IMR-90 (cell line): Measurements from ENCODE around the gene BCAS3. TPM values are rescaled to one million over a fixed set of nuclear protein-coding genes. Genes with fewer than 3 reads are reported as not detected.

Experiments
- ATAC-seq: fragments of 200-7000 bp; cut with Tn5 transposase; 2 replicates; pipeline ENCODE4 v1.9.1; 2020; ENCODE audit warnings: low read depth, mild to moderate bottlenecking, moderate library complexity
- BruUV-seq: library from RNA; stranded (reverse); fragments of 400-500 nt; replicated peaks from 2 replicates; lab custom pipeline; 2021; lab: Mats Ljungman, UMichigan
- CTCF ChIA-PET: fragments of 300-600 bp; formaldehyde crosslinking; extraction: SDS; loops from one replicate; lab custom pipeline; 2021; ENCODE audit warnings: antibody characterized with exemption; lab: Yijun Ruan, JAX
- POLR2A ChIA-PET: fragments of 300-600 bp; sonication (Branson Sonifier 250); formaldehyde crosslinking; loops from one replicate; lab custom pipeline; 2022; ENCODE audit warnings: antibody characterized with exemption; ENCODE audit not compliant: unreplicated experiment; lab: Charles Lee
- DNase-seq: peaks from one replicate; pipeline ENCODE4 v3.0.0; 2013
- H2AFZ ChIP-seq: replicated peaks from 2 replicates; pipeline ENCODE3; 2013; ENCODE audit warnings: low read length, mild to moderate bottlenecking; ENCODE audit not compliant: poor library complexity
- H2AK5ac ChIP-seq: 2 replicates; pipeline ENCODE4 v1.6.1; 2013; ENCODE audit warnings: low read depth, low read length, inconsistent platforms
- H2AK9ac ChIP-seq: replicated peaks from 2 replicates; pipeline ENCODE3; 2013; ENCODE audit warnings: mild to moderate bottlenecking, low read depth, low read length, moderate library complexity; ENCODE audit not compliant: poor library complexity
- H2BK120ac ChIP-seq: 2 replicates; pipeline ENCODE4 v1.6.1; 2013; ENCODE audit warnings: low read depth, low read length, inconsistent platforms
- H2BK15ac ChIP-seq: 3 replicates; pipeline ENCODE4 v1.6.1; 2013; ENCODE audit warnings: low read depth, low read length, inconsistent platforms
- H2BK20ac ChIP-seq: 2 replicates; pipeline ENCODE4 v1.6.1; 2013; ENCODE audit warnings: low read depth, mild to moderate bottlenecking, inconsistent platforms, low read length, moderate library complexity
- H2BK5ac ChIP-seq: 2 replicates; pipeline ENCODE4 v1.6.1; 2013; ENCODE audit warnings: mild to moderate bottlenecking, low read depth, low read length, inconsistent platforms; ENCODE audit not compliant: poor library complexity, severe bottlenecking
- H3K14ac ChIP-seq: replicated peaks from 2 replicates; pipeline ENCODE4 v1.6.1; 2013; ENCODE audit warnings: low read depth, low read length, inconsistent platforms
- H3K18ac ChIP-seq: 2 replicates; pipeline ENCODE4 v1.6.1; 2013; ENCODE audit warnings: low read depth, low read length, control low read depth
- H3K23ac ChIP-seq: 2 replicates; pipeline ENCODE4 v1.6.1; 2013; ENCODE audit warnings: low read depth, low read length, inconsistent platforms
- H3K27ac ChIP-seq: 2 replicates; pipeline ENCODE4 v1.5.1; 2013; ENCODE audit warnings: mild to moderate bottlenecking, control low read depth, low read length; ENCODE audit not compliant: insufficient read depth
- H3K27me3 ChIP-seq: 2 replicates; pipeline ENCODE4 v1.6.1; 2013; ENCODE audit warnings: low read length; ENCODE audit not compliant: control insufficient read depth, insufficient read depth
- H3K36me3 ChIP-seq: 2 replicates; pipeline ENCODE4 v1.6.1; 2013; ENCODE audit warnings: low read length, mixed read lengths; ENCODE audit not compliant: control insufficient read depth, insufficient read depth
- H3K4ac ChIP-seq: 2 replicates; pipeline ENCODE4 v1.6.1; 2013; ENCODE audit warnings: low read depth, low read length, inconsistent platforms
- H3K4me1 ChIP-seq: 2 replicates; pipeline ENCODE4 v1.6.1; 2013; ENCODE audit warnings: low read length, mixed read lengths; ENCODE audit not compliant: control insufficient read depth, insufficient read depth
- H3K4me2 ChIP-seq: 2 replicates; pipeline ENCODE4 v1.6.1; 2013; ENCODE audit warnings: low read depth, mild to moderate bottlenecking, control low read depth, low read length, moderate library complexity
- H3K4me3 ChIP-seq: 2 replicates; pipeline ENCODE4 v1.5.1; 2013; ENCODE audit warnings: low read depth, mild to moderate bottlenecking, control low read depth, low read length, moderate library complexity; ENCODE audit not compliant: insufficient read depth
- H3K56ac ChIP-seq: 2 replicates; pipeline ENCODE4 v1.6.1; 2013; ENCODE audit warnings: low read length, inconsistent platforms; ENCODE audit not compliant: insufficient read depth; ENCODE audit errors: extremely low read depth
- H3K79me1 ChIP-seq, 2 experiments: 2 replicates each; pipeline ENCODE4 v1.6.1; 2013; ENCODE audit warnings: low read length in 2 of 2, inconsistent platforms in 1 of 2, low read depth in 1 of 2
- H3K9ac ChIP-seq: 2 replicates; pipeline ENCODE4 v1.6.1; 2013; ENCODE audit warnings: low read depth, low read length, control low read depth
- H3K9me1 ChIP-seq: 2 replicates; pipeline ENCODE4 v1.6.1; 2013; ENCODE audit warnings: low read length, inconsistent platforms; ENCODE audit not compliant: insufficient read depth
- H3K9me3 ChIP-seq: 2 replicates; pipeline ENCODE4 v1.6.1; 2013; ENCODE audit warnings: low read length; ENCODE audit not compliant: control insufficient read depth, insufficient read depth
- H4K20me1 ChIP-seq: 2 replicates; pipeline ENCODE4 v1.6.1; 2013; ENCODE audit warnings: low read length, inconsistent platforms; ENCODE audit not compliant: insufficient read depth
- H4K5ac ChIP-seq: 2 replicates; pipeline ENCODE4 v1.6.1; 2013; ENCODE audit warnings: mild to moderate bottlenecking, low read depth, low read length, control low read depth
- H4K8ac ChIP-seq, 2 experiments: 2 replicates each; pipeline ENCODE4 v1.6.1; 2013; ENCODE audit warnings: low read depth in 2 of 2, low read length in 2 of 2, control low read depth in 1 of 2, inconsistent platforms in 1 of 2
- H4K91ac ChIP-seq: 2 replicates; pipeline ENCODE4 v1.6.1; 2013; ENCODE audit warnings: low read depth, low read length, inconsistent platforms; ENCODE audit not compliant: insufficient read depth
- CEBPB ChIP-seq: IDR thresholded peaks from 2 replicates; pipeline ENCODE4 v1.6.1; 2012; ENCODE audit warnings: low read depth, low read length, improper control_type of control experiment
- FOS ChIP-seq: fragments of 150-350 bp; IDR thresholded peaks from 2 replicates; pipeline ENCODE4 v1.6.1; 2016; ENCODE audit warnings: low read depth, low read length
- MAZ ChIP-seq: IDR thresholded peaks from 2 replicates; pipeline ENCODE4 v1.6.1; 2012; ENCODE audit warnings: low read depth, mild to moderate bottlenecking, low read length, improper control_type of control experiment, moderate library complexity, borderline replicate concordance
- RAD21 ChIP-seq: IDR thresholded peaks from 2 replicates; pipeline ENCODE4 v1.6.1; 2012; ENCODE audit warnings: low read length, improper control_type of control experiment
- RFX5 ChIP-seq: IDR thresholded peaks from 2 replicates; pipeline ENCODE4 v1.8.0; 2012; ENCODE audit warnings: low read depth, mild to moderate bottlenecking, low read length, moderate library complexity
- WGBS, 2 experiments: methylation state at CpG; one replicate each; pipeline versions ENCODE4 v1.1.5 to v1.1.7; 2013; ENCODE audit warnings: missing lambda C conversion rate in 2 of 2; ENCODE audit not compliant: insufficient read length in 1 of 2; ENCODE audit errors: extremely low coverage in 2 of 2; 5-methylcytosine and 5-hydroxymethylcytosine counted together
- dilution Hi-C: fragments of 300-500 bp; cut with HindIII; formaldehyde crosslinking; loops from one replicate; pipeline ENCODE4 v1.14.3; 2018; ENCODE audit warnings: low sequenced_read_pairs; ENCODE audit not compliant: unreplicated experiment
- in situ Hi-C: fragments of 300-500 bp; cut with MboI; formaldehyde crosslinking; loops from 3 replicates; pipeline ENCODE4 v1.14.3; 2019; ENCODE audit warnings: low sequenced_read_pairs, inconsistent platforms, mixed read lengths
- intact Hi-C: fragments of 100-400 bp; cut with micrococcal nuclease; formaldehyde crosslinking; loops from 2 replicates; pipeline ENCODE4 v1.10.0; 2022
- polyA plus RNA-seq, 3 experiments: library from polyadenylated mRNA; depleted of rRNA; stranded (reverse); fragments of >200 nt; gene quantifications; 2 replicates each; pipeline ENCODE4 v1.2.3, GENCODE V29; 2012; ENCODE audit warnings: low replicate concordance in 1 of 3
- total RNA-seq: library from RNA; depleted of rRNA; stranded (reverse); fragments of >200 nt; gene quantifications from 2 replicates; pipeline ENCODE4 v1.2.3, GENCODE V29; 2012

BCAS3 gene
- total and polyA plus RNA-seq, 2 of the 4 experiments (the other 2 are of a cell fraction): 6.3 to 27.1 TPM

- Histone ChIP-seq H3K4me1 (peaks cover 27% of the 10 kb centered on the region), H3K27me3 (no peaks in the 10 kb centered on the region), H3K14ac (peak overlapping the region; percentile 11), H4K5ac (peak overlapping the region; percentile 95), H2AFZ (no peak overlapping the region), H2BK120ac (peak overlapping the region; percentile 62), H3K9me3 (no peaks in the 10 kb centered on the region), H4K91ac (peak overlapping the region; percentile 70), H2BK20ac (peak overlapping the region; percentile 76), H2AK5ac (peak overlapping the region; percentile 79), H3K36me3 (no peaks in the 10 kb centered on the region), H3K4me2 (peak overlapping the region; percentile 35; the same call in 1 of the 2 replicates), H3K23ac (peak overlapping the region; percentile 28), H3K56ac (peak overlapping the region; percentile 68), H3K9ac (peak overlapping the region; percentile 12; the same call in 1 of the 2 replicates), H2AK9ac (no peak overlapping the region), H2BK15ac (peak overlapping the region; percentile 82; the same call in 2 of the 3 replicates), H3K27ac (peak overlapping the region; percentile 87), H3K79me1 (peaks cover 0 to 15% of the 10 kb centered on the region in 2 experiments; a peak in 2 of 4 replicates), H4K8ac (peak overlapping the region; percentile 30 to 88), H3K4ac (peak overlapping the region; percentile 69), H3K9me1 (peaks cover 13% of the 10 kb centered on the region), H4K20me1 (no peaks in the 10 kb centered on the region), H2BK5ac (peak overlapping the region; percentile 95), H3K4me3 (no peak overlapping the region), H3K18ac (peak overlapping the region; percentile 99)
- no TSS peak for BruUV-seq
- DNase-seq (no peak), ATAC-seq (peak; percentile 5)
- TF ChIP-seq FOS (no peak), RAD21 (no peak), MAZ (no peak), CEBPB (no peak), RFX5 (no peak)
- in situ Hi-C loops (no loop called here), intact Hi-C loops (loop anchor here (1.0 kb wide), 1 partner anchor 9 kb away; no protein-coding TSS in a partner anchor), dilution Hi-C loops (no loop called here)
- ChIA-PET POLR2A (interaction anchor here (0.5 to 2.2 kb wide), 13 partner anchors 9 to 185 kb away, joined by 3 to 30 read pairs (median 4); partner anchors contain the start of gene TBX2), CTCF (interaction anchor here (1.2 kb wide), 1 partner anchor 91 kb away, joined by 4 read pairs; no protein-coding TSS in a partner anchor)
- WGBS, 2 experiments: no CpG with 5 or more reads among the region's 4 CpGs
Observed at GRCh38 chr17:61217878-61218437, 540.3 kb downstream of the BCAS3 start.
